ENCODE measurements around the gene MED16. TPM values are rescaled to one million over a fixed set of nuclear protein-coding genes. Genes with fewer than 3 reads are reported as not detected.
A peak's percentile ranks its signal among the peaks of the same experiment; 100 is the strongest.

The MED16 gene
- total RNA-seq, 1 donor from 2014 or later: 41.4 TPM

- H3K27ac ChIP-seq (ENCODE audit: low read depth, low read length): no peak within 1 kb of the TSS
- no peak for FAIRE-seq
These were observed 52.3 kb downstream of the MED16 start, which contains the start of gene PRTN3 for GRCh38 chr19:840519-841206. Gene PRTN3 (plus strand): TSS chr19:840999. CDS start chr19:841009, 10 bp downstream.

GRCh38 chr19:835210-835810, 57.7 kb downstream of the MED16 start:
- Histone ChIP-seq H3K27ac (ENCODE audit: low read depth, low read length) (no peak overlapping the region), H4K20me1 (ENCODE audit: insufficient read depth, low read length) (no peaks in the 10 kb centered on the region), H3K4me2 (ENCODE audit: low read length) (no peak overlapping the region), H3K9me3 (ENCODE audit: insufficient read depth, low read depth, low read length) (no peaks in the 10 kb centered on the region), H3K4me3 (ENCODE audit: insufficient read depth, low read depth, low read length) (no peak overlapping the region), H3K79me2 (ENCODE audit: insufficient read depth, low read length) (no peaks in the 10 kb centered on the region), H3K9ac (ENCODE audit: low read length) (no peak overlapping the region), H3K36me3 (ENCODE audit: insufficient read depth, low read length) (no peaks in the 10 kb centered on the region), H3K4me1 (ENCODE audit: insufficient read depth, low read length) (no peaks in the 10 kb centered on the region), H3K27me3 (ENCODE audit: insufficient read depth, low read length) (peaks cover 3% of the 10 kb centered on the region), H2AFZ (ENCODE audit: low read depth, low read length) (no peak overlapping the region)
- peaks cover 13% of the 10 kb centered on the region for H3K27me3 Mint-ChIP-seq (ENCODE audit: low read depth, unreplicated experiment)
- H3K4me3 Mint-ChIP-seq (ENCODE audit: unreplicated experiment): no peak overlapping the region
- TF ChIP-seq EZH2 (IDR thresholded peaks at IDR 0.05; ENCODE audit: insufficient read depth, low read length) (no peak), CTCF (IDR thresholded peaks at IDR 0.05; ENCODE audit: insufficient read depth, low read depth, low read length) (no peak)
- no peaks in the 10 kb centered on the region for H3K4me1 Mint-ChIP-seq (ENCODE audit: low read depth, unreplicated experiment)
- no peak for FAIRE-seq
- no peaks in the 10 kb centered on the region for H3K9me3 Mint-ChIP-seq (ENCODE audit: unreplicated experiment)
- no peak for DNase-seq (ENCODE audit: low read depth)
- no peak overlapping the region for H3K27ac Mint-ChIP-seq (ENCODE audit: unreplicated experiment)
- H3K36me3 Mint-ChIP-seq (ENCODE audit: low read depth, unreplicated experiment): no peaks in the 10 kb centered on the region

More at GRCh38 chr19:840519-841206, 52.3 kb downstream of the MED16 start, which contains the start of gene PRTN3:
- Histone ChIP-seq H2AFZ (ENCODE audit: low read depth, low read length) (no peak within 1 kb of the TSS), H3K4me1 (ENCODE audit: insufficient read depth, low read length) (no peaks in the 10 kb centered on the region), H3K9ac (ENCODE audit: low read length) (no peak within 1 kb of the TSS), H4K20me1 (ENCODE audit: insufficient read depth, low read length) (no peaks in the 10 kb centered on the region), H3K79me2 (ENCODE audit: insufficient read depth, low read length) (no peaks in the 10 kb centered on the region), H3K9me3 (ENCODE audit: insufficient read depth, low read depth, low read length) (no peaks in the 10 kb centered on the region), H3K4me3 (ENCODE audit: insufficient read depth, low read depth, low read length) (no peak within 1 kb of the TSS), H3K36me3 (ENCODE audit: insufficient read depth, low read length) (no peaks in the 10 kb centered on the region), H3K27me3 (ENCODE audit: insufficient read depth, low read length) (peaks cover 17% of the 10 kb centered on the region), H3K4me2 (ENCODE audit: low read length) (no peak within 1 kb of the TSS)
- Mint-ChIP-seq H3K4me1 (ENCODE audit: low read depth, unreplicated experiment) (no peaks in the 10 kb centered on the region), H3K27ac (ENCODE audit: unreplicated experiment) (no peak within 1 kb of the TSS), H3K9me3 (ENCODE audit: unreplicated experiment) (no peaks in the 10 kb centered on the region), H3K36me3 (ENCODE audit: low read depth, unreplicated experiment) (no peaks in the 10 kb centered on the region), H3K4me3 (ENCODE audit: unreplicated experiment) (no peak within 1 kb of the TSS), H3K27me3 (ENCODE audit: low read depth, unreplicated experiment) (peaks cover 28% of the 10 kb centered on the region)
- DNase-seq (ENCODE audit: low read depth): no peak
- TF ChIP-seq EZH2 (IDR thresholded peaks at IDR 0.05; ENCODE audit: insufficient read depth, low read length): no peak
- no peak for TF ChIP-seq CTCF (IDR thresholded peaks at IDR 0.05; ENCODE audit: insufficient read depth, low read depth, low read length)

GRCh38 chr19:834216-834615, 58.8 kb downstream of the MED16 start:
- Histone ChIP-seq H3K4me1 (ENCODE audit: insufficient read depth, low read length) (no peaks in the 10 kb centered on the region), H3K4me2 (ENCODE audit: low read length) (no peak overlapping the region), H3K9ac (ENCODE audit: low read length) (no peak overlapping the region), H4K20me1 (ENCODE audit: insufficient read depth, low read length) (no peaks in the 10 kb centered on the region), H3K9me3 (ENCODE audit: insufficient read depth, low read depth, low read length) (no peaks in the 10 kb centered on the region), H3K27me3 (ENCODE audit: insufficient read depth, low read length) (peaks cover 3% of the 10 kb centered on the region), H3K36me3 (ENCODE audit: insufficient read depth, low read length) (no peaks in the 10 kb centered on the region), H3K79me2 (ENCODE audit: insufficient read depth, low read length) (no peaks in the 10 kb centered on the region), H3K27ac (ENCODE audit: low read depth, low read length) (no peak overlapping the region), H2AFZ (ENCODE audit: low read depth, low read length) (no peak overlapping the region), H3K4me3 (ENCODE audit: insufficient read depth, low read depth, low read length) (no peak overlapping the region)
- DNase-seq (ENCODE audit: low read depth): no peak
- no peaks in the 10 kb centered on the region for H3K36me3 Mint-ChIP-seq (ENCODE audit: low read depth, unreplicated experiment)
- H3K27ac Mint-ChIP-seq (ENCODE audit: unreplicated experiment): no peak overlapping the region
- H3K27me3 Mint-ChIP-seq (ENCODE audit: low read depth, unreplicated experiment): peaks cover 10% of the 10 kb centered on the region
- H3K4me1 Mint-ChIP-seq (ENCODE audit: low read depth, unreplicated experiment): no peaks in the 10 kb centered on the region
- TF ChIP-seq EZH2 (IDR thresholded peaks at IDR 0.05; ENCODE audit: insufficient read depth, low read length) (no peak), CTCF (IDR thresholded peaks at IDR 0.05; ENCODE audit: insufficient read depth, low read depth, low read length) (no peak)
- FAIRE-seq: no peak
- H3K4me3 Mint-ChIP-seq (ENCODE audit: unreplicated experiment): peak overlapping the region; percentile 45
- no peaks in the 10 kb centered on the region for H3K9me3 Mint-ChIP-seq (ENCODE audit: unreplicated experiment)

All from astrocyte (in vitro differentiated cells and primary cell).